ENCODE measurements around the gene ACSL1.

Gene ACSL1

DNA sequence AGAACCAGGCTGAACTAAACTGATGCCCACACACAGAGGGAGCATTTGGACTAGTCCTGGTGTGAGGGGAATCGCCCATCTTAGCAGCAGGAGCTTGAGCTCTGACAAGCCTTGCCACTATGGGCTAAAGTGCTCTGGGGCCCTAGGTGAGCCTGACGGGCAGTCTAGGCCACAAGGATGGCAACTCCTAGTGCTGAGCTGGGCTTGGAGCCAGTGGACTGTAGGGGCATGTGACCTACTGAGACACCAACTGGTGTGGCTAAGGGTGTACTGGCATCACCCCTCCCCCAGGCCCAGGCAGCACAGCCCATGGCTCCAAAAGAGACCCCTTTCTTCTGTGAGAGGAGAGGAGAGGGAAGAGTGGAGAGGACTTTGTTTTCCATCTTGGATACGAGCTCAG, 106.4 kb downstream of the ACSL1 start:
- H2BK15ac ChIP-seq (ENCODE audit: low read depth, poor library complexity, severe bottlenecking), result no peak overlapping the region
- no peak overlapping the region for H2AK5ac ChIP-seq (ENCODE audit: low read length, severe bottlenecking)
- H3K4me1 ChIP-seq (ENCODE audit: control insufficient read depth, insufficient read depth, low read depth, low read length), result no peaks in the 10 kb centered on the region
- no peak overlapping the region for H2AFZ ChIP-seq (ENCODE audit: low read depth, low read length)
- H4K91ac ChIP-seq (ENCODE audit: low read length), result no peak overlapping the region
- H3K36me3 ChIP-seq (ENCODE audit: control insufficient read depth in 1 of 2, insufficient read depth in 2 of 2, low read depth in 1 of 2, low read length in 2 of 2), result peaks cover 7 to 13% of the 10 kb centered on the region in 2 experiments
- H3K9me3 ChIP-seq (ENCODE audit: control insufficient read depth, low read length), result peaks cover 5% of the 10 kb centered on the region
- no peak overlapping the region for H2BK5ac ChIP-seq (ENCODE audit: low read depth, low read length, poor library complexity, severe bottlenecking)
- no peak for DNase-seq
- H3K9ac ChIP-seq (ENCODE audit: low read length), result no peak overlapping the region
- no peak overlapping the region for H2BK12ac ChIP-seq (ENCODE audit: low read length in 2 of 2)
- no peak overlapping the region for H3K27ac ChIP-seq (ENCODE audit: low read length, poor library complexity, severe bottlenecking)
- WGBS, result 100% methylated on average over 3 of the region's 3 CpGs
- no peak overlapping the region for H3K4ac ChIP-seq (ENCODE audit: low read depth in 1 of 2, low read length in 2 of 2)
- peak overlapping the region; percentile 7 for H4K8ac ChIP-seq (ENCODE audit: low read length)
- H2BK120ac ChIP-seq (ENCODE audit: low read depth, low read length), result no peak overlapping the region
- no peak overlapping the region for H3K4me2 ChIP-seq (ENCODE audit: low read length, poor library complexity, severe bottlenecking)
- H3K79me1 ChIP-seq (replicated peaks; ENCODE audit: low read length, poor library complexity, severe bottlenecking), result peaks cover 18% of the 10 kb centered on the region
- H3K27me3 ChIP-seq (ENCODE audit: control insufficient read depth in 1 of 2, insufficient read depth in 1 of 2, low read length in 2 of 2), result no peaks in the 10 kb centered on the region
- H3K23ac ChIP-seq (ENCODE audit: low read length in 2 of 2), result no peak overlapping the region
- no peak overlapping the region for H3K18ac ChIP-seq (ENCODE audit: low read depth in 1 of 2, low read length in 2 of 2)
- no peak overlapping the region for H3K4me3 ChIP-seq (ENCODE audit: insufficient read depth in 1 of 2, low read depth in 1 of 2, low read length in 2 of 2)
- no peak overlapping the region for H3K14ac ChIP-seq (ENCODE audit: low read length in 2 of 2)

DNA sequence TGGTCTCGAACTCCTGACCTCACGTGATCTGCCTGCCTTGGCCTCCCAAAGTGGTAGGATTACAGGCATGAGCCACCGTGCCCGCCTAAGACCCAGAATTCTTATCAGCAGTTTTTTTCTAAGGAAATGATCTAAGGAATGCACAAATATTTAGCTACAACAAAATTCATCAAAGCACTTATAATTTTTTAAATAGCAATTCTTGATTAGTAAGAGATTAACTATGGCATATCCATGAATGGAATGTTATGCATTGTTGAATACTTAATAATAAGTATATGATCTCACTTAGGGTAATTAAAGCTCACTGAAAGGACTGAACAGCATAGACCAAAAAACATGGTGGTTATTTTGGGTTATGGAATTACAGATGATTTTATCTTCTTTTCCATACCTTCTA, 110.2 kb downstream of the ACSL1 start:
- H2BK12ac ChIP-seq (ENCODE audit: low read length in 2 of 2), result no peak overlapping the region
- H3K27ac ChIP-seq (ENCODE audit: low read length, poor library complexity, severe bottlenecking), result no peak overlapping the region
- no peak overlapping the region for H3K18ac ChIP-seq (ENCODE audit: low read depth in 1 of 2, low read length in 2 of 2)
- no peak overlapping the region for H3K9ac ChIP-seq (ENCODE audit: low read length)
- no peaks in the 10 kb centered on the region for H3K4me1 ChIP-seq (ENCODE audit: control insufficient read depth, insufficient read depth, low read depth, low read length)
- peaks cover 5 to 13% of the 10 kb centered on the region in 2 experiments for H3K36me3 ChIP-seq (ENCODE audit: control insufficient read depth in 1 of 2, insufficient read depth in 2 of 2, low read depth in 1 of 2, low read length in 2 of 2)
- no peak overlapping the region for H2BK15ac ChIP-seq (ENCODE audit: low read depth, poor library complexity, severe bottlenecking)
- H2BK120ac ChIP-seq (ENCODE audit: low read depth, low read length), result no peak overlapping the region
- no peak for DNase-seq
- peaks cover 21% of the 10 kb centered on the region for H3K79me1 ChIP-seq (replicated peaks; ENCODE audit: low read length, poor library complexity, severe bottlenecking)
- 96% methylated on average over 2 of the region's 4 CpGs for WGBS
- H2AK5ac ChIP-seq (ENCODE audit: low read length, severe bottlenecking), result no peak overlapping the region
- no peak overlapping the region for H2AFZ ChIP-seq (ENCODE audit: low read depth, low read length)
- H4K8ac ChIP-seq (ENCODE audit: low read length), result no peak overlapping the region
- no peak overlapping the region for H3K14ac ChIP-seq (ENCODE audit: low read length in 2 of 2)
- no peak overlapping the region for H3K4me2 ChIP-seq (ENCODE audit: low read length, poor library complexity, severe bottlenecking)
- no peak overlapping the region for H4K91ac ChIP-seq (ENCODE audit: low read length)
- H3K9me3 ChIP-seq (ENCODE audit: control insufficient read depth, low read length), result no peaks in the 10 kb centered on the region
- H2BK5ac ChIP-seq (ENCODE audit: low read depth, low read length, poor library complexity, severe bottlenecking), result no peak overlapping the region
- H3K27me3 ChIP-seq (ENCODE audit: control insufficient read depth in 1 of 2, insufficient read depth in 1 of 2, low read length in 2 of 2), result no peaks in the 10 kb centered on the region
- H3K23ac ChIP-seq (ENCODE audit: low read length in 2 of 2), result no peak overlapping the region
- H3K4me3 ChIP-seq (ENCODE audit: insufficient read depth in 1 of 2, low read depth in 1 of 2, low read length in 2 of 2), result no peak overlapping the region
- H3K4ac ChIP-seq (ENCODE audit: low read depth in 1 of 2, low read length in 2 of 2), result no peak overlapping the region

DNA sequence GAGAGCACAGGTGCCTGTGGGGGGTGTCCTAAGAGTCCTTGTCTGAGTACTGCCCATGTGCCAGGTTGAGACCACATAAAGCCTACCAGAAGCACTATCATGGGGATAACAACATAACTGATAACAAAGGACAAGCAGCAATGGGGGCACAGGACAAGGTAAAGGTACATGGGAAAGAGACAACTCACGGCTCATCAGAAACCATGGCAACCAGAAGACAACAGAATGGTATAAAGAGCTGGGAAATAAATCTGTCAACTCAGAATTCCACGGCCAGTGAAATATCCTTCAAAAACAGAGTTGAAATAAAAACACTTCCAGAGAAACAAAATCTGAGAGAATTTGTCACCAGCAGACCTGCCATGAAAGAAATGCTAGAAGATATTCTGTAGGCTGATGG, 111.9 kb downstream of the ACSL1 start:
- no peak overlapping the region for H2BK5ac ChIP-seq (ENCODE audit: low read depth, low read length, poor library complexity, severe bottlenecking)
- H4K91ac ChIP-seq (ENCODE audit: low read length), result no peak overlapping the region
- H3K4ac ChIP-seq (ENCODE audit: low read depth in 1 of 2, low read length in 2 of 2), result no peak overlapping the region
- H3K4me1 ChIP-seq (ENCODE audit: control insufficient read depth, insufficient read depth, low read depth, low read length), result no peaks in the 10 kb centered on the region
- H3K23ac ChIP-seq (ENCODE audit: low read length in 2 of 2), result no peak overlapping the region
- no peak overlapping the region for H2BK12ac ChIP-seq (ENCODE audit: low read length in 2 of 2)
- no peaks in the 10 kb centered on the region for H3K27me3 ChIP-seq (ENCODE audit: control insufficient read depth in 1 of 2, insufficient read depth in 1 of 2, low read length in 2 of 2)
- H3K4me3 ChIP-seq (ENCODE audit: insufficient read depth in 1 of 2, low read depth in 1 of 2, low read length in 2 of 2), result no peak overlapping the region
- H2BK120ac ChIP-seq (ENCODE audit: low read depth, low read length), result no peak overlapping the region
- peak overlapping the region; percentile 96 for H2AK5ac ChIP-seq (ENCODE audit: low read length, severe bottlenecking)
- no peak overlapping the region for H3K14ac ChIP-seq (ENCODE audit: low read length in 2 of 2)
- H3K18ac ChIP-seq (ENCODE audit: low read depth in 1 of 2, low read length in 2 of 2), result no peak overlapping the region
- no peak for DNase-seq
- no peak overlapping the region for H3K4me2 ChIP-seq (ENCODE audit: low read length, poor library complexity, severe bottlenecking)
- H3K27ac ChIP-seq (ENCODE audit: low read length, poor library complexity, severe bottlenecking), result no peak overlapping the region
- H4K8ac ChIP-seq (ENCODE audit: low read length), result no peak overlapping the region
- H3K79me1 ChIP-seq (replicated peaks; ENCODE audit: low read length, poor library complexity, severe bottlenecking), result peaks cover 17% of the 10 kb centered on the region
- no peaks in the 10 kb centered on the region for H3K9me3 ChIP-seq (ENCODE audit: control insufficient read depth, low read length)
- peaks cover 0 to 8% of the 10 kb centered on the region in 2 experiments for H3K36me3 ChIP-seq (ENCODE audit: control insufficient read depth in 1 of 2, insufficient read depth in 2 of 2, low read depth in 1 of 2, low read length in 2 of 2)
- no peak overlapping the region for H2AFZ ChIP-seq (ENCODE audit: low read depth, low read length)
- 100% methylated on average over 1 of the region's 2 CpGs for WGBS
- H2BK15ac ChIP-seq (ENCODE audit: low read depth, poor library complexity, severe bottlenecking), result no peak overlapping the region
- no peak overlapping the region for H3K9ac ChIP-seq (ENCODE audit: low read length)

GRCh38 chr4:184712322-184712721, 113.4 kb downstream of the ACSL1 start:
- Histone ChIP-seq H3K9me3 (ENCODE audit: control insufficient read depth, low read length) (no peaks in the 10 kb centered on the region), H4K91ac (ENCODE audit: low read length) (no peak overlapping the region), H3K23ac (ENCODE audit: low read length in 2 of 2) (no peak overlapping the region), H3K4ac (ENCODE audit: low read depth in 1 of 2, low read length in 2 of 2) (no peak overlapping the region), H4K8ac (ENCODE audit: low read length) (no peak overlapping the region), H2BK120ac (ENCODE audit: low read depth, low read length) (no peak overlapping the region), H3K4me1 (ENCODE audit: control insufficient read depth, insufficient read depth, low read depth, low read length) (peaks cover 1% of the 10 kb centered on the region), H2BK15ac (ENCODE audit: low read depth, poor library complexity, severe bottlenecking) (no peak overlapping the region), H3K4me3 (ENCODE audit: insufficient read depth in 1 of 2, low read depth in 1 of 2, low read length in 2 of 2) (no peak overlapping the region), H3K79me1 (replicated peaks; ENCODE audit: low read length, poor library complexity, severe bottlenecking) (peaks cover 10% of the 10 kb centered on the region), H2BK5ac (ENCODE audit: low read depth, low read length, poor library complexity, severe bottlenecking) (no peak overlapping the region), H3K36me3 (ENCODE audit: control insufficient read depth in 1 of 2, insufficient read depth in 2 of 2, low read depth in 1 of 2, low read length in 2 of 2) (peaks cover 0 to 2% of the 10 kb centered on the region in 2 experiments), H2BK12ac (ENCODE audit: low read length in 2 of 2) (no peak overlapping the region), H2AFZ (ENCODE audit: low read depth, low read length) (no peak overlapping the region), H3K27ac (ENCODE audit: low read length, poor library complexity, severe bottlenecking) (no peak overlapping the region), H3K4me2 (ENCODE audit: low read length, poor library complexity, severe bottlenecking) (no peak overlapping the region), H3K14ac (ENCODE audit: low read length in 2 of 2) (no peak overlapping the region), H2AK5ac (ENCODE audit: low read length, severe bottlenecking) (peak overlapping the region; percentile 36), H3K27me3 (ENCODE audit: control insufficient read depth in 1 of 2, insufficient read depth in 1 of 2, low read length in 2 of 2) (no peaks in the 10 kb centered on the region), H3K18ac (ENCODE audit: low read depth in 1 of 2, low read length in 2 of 2) (no peak overlapping the region), H3K9ac (ENCODE audit: low read length) (no peak overlapping the region)
- no peak for DNase-seq

All from mesenchymal stem cell (in vitro differentiated cells and primary cell).